Measurements from ENCODE around the gene SFXN5.

Gene SFXN5

GRCh38 chr2:72956050-72956395 is 115.5 kb downstream of the SFXN5 start:
- no peaks in the 10 kb centered on the region for H3K9me3 ChIP-seq (ENCODE audit: low read length)
- H4K20me1 ChIP-seq (ENCODE audit: insufficient read depth, low read length): no peaks in the 10 kb centered on the region
- H3K79me2 ChIP-seq (ENCODE audit: insufficient read depth, low read length): no peaks in the 10 kb centered on the region
- H3K4me3 ChIP-seq (ENCODE audit: low read depth, low read length, poor library complexity, severe bottlenecking): no peak overlapping the region
- H3K9ac ChIP-seq (ENCODE audit: low read length): no peak overlapping the region
- no peaks in the 10 kb centered on the region for H3K36me3 ChIP-seq (ENCODE audit: insufficient read depth, low read length)
- H3F3A ChIP-seq (ENCODE audit: insufficient read depth, low read length): no peaks in the 10 kb centered on the region
- no peaks in the 10 kb centered on the region for H3K9me2 ChIP-seq (ENCODE audit: low read depth, low read length)
- H3K27ac ChIP-seq (ENCODE audit: low read depth, low read length, poor library complexity, severe bottlenecking): no peak overlapping the region
- H3K27me3 ChIP-seq (ENCODE audit: insufficient read depth, low read length): no peaks in the 10 kb centered on the region
- H3K4me1 ChIP-seq (ENCODE audit: insufficient read depth, low read length, severe bottlenecking): peaks cover 12% of the 10 kb centered on the region
- no peak for TF ChIP-seq EZH2 (IDR thresholded peaks at IDR 0.05; ENCODE audit: borderline replicate concordance, low read length)
- TF ChIP-seq, protein P1, sequence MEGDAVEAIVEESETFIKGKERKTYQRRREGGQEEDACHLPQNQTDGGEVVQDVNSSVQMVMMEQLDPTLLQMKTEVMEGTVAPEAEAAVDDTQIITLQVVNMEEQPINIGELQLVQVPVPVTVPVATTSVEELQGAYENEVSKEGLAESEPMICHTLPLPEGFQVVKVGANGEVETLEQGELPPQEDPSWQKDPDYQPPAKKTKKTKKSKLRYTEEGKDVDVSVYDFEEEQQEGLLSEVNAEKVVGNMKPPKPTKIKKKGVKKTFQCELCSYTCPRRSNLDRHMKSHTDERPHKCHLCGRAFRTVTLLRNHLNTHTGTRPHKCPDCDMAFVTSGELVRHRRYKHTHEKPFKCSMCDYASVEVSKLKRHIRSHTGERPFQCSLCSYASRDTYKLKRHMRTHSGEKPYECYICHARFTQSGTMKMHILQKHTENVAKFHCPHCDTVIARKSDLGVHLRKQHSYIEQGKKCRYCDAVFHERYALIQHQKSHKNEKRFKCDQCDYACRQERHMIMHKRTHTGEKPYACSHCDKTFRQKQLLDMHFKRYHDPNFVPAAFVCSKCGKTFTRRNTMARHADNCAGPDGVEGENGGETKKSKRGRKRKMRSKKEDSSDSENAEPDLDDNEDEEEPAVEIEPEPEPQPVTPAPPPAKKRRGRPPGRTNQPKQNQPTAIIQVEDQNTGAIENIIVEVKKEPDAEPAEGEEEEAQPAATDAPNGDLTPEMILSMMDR (IDR thresholded peaks at IDR 0.05; ENCODE audit: low read length): no peak
- H2AFZ ChIP-seq (ENCODE audit: low read length): no peak overlapping the region
- no peak overlapping the region for H3K4me2 ChIP-seq (ENCODE audit: low read length)

DNA sequence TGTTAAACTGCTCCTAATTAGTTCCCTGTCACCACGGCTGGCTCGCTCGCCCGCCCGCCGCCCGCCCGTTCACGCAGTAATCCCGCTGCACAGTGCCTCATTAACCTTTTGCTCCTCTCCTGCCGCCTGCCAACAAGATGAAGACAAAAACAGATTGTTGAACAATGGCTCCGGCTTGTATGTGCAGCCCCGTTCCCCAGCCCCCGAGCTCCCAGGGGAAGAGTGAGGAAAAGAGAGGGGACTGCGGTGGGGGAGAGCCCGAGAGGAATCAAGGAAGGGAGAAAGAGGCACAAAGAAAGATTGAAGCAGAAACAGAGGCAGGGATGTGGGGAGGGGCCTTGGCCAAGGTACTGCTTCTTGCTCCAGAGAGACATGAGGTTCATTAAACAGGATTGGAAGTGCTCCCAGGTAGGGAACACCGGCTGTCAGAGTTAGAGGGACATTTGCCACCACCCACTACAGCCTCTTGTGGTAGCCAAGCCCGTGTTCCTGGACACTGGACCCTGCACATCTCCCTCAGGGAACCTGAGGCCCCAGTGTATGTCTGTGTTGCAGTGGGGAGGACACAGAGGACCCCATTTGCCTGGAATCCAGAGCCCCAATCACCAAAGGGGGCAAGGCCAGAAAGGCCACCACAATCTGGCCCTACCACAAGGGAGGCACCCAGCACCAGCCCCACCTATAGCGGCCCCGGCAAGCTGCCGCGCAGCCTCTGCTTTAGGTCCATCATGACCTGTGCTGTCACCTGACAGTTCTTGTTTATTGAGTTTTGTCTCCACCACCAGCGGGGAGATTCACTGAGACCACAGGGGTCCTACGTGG is 116.1 kb downstream of the SFXN5 start:
- no peaks in the 10 kb centered on the region for H4K20me1 ChIP-seq (ENCODE audit: insufficient read depth, low read length)
- no peak overlapping the region for H2AFZ ChIP-seq (ENCODE audit: low read length)
- no peaks in the 10 kb centered on the region for H3K79me2 ChIP-seq (ENCODE audit: insufficient read depth, low read length)
- H3K9me3 ChIP-seq (ENCODE audit: low read length): no peaks in the 10 kb centered on the region
- H3K27me3 ChIP-seq (ENCODE audit: insufficient read depth, low read length): no peaks in the 10 kb centered on the region
- TF ChIP-seq EZH2 (IDR thresholded peaks at IDR 0.05; ENCODE audit: borderline replicate concordance, low read length): no peak
- TF ChIP-seq, protein P1 (IDR thresholded peaks at IDR 0.05; ENCODE audit: low read length): no peak
- no peak overlapping the region for H3K27ac ChIP-seq (ENCODE audit: low read depth, low read length, poor library complexity, severe bottlenecking)
- H3K9ac ChIP-seq (ENCODE audit: low read length): no peak overlapping the region
- H3K36me3 ChIP-seq (ENCODE audit: insufficient read depth, low read length): no peaks in the 10 kb centered on the region
- H3F3A ChIP-seq (ENCODE audit: insufficient read depth, low read length): no peaks in the 10 kb centered on the region
- peaks cover 12% of the 10 kb centered on the region for H3K4me1 ChIP-seq (ENCODE audit: insufficient read depth, low read length, severe bottlenecking)
- no peak overlapping the region for H3K4me3 ChIP-seq (ENCODE audit: low read depth, low read length, poor library complexity, severe bottlenecking)
- H3K4me2 ChIP-seq (ENCODE audit: low read length): no peak overlapping the region
- no peaks in the 10 kb centered on the region for H3K9me2 ChIP-seq (ENCODE audit: low read depth, low read length)

GRCh38 chr2:72954376-72955227 is 116.9 kb downstream of the SFXN5 start:
- H3K36me3 ChIP-seq (ENCODE audit: insufficient read depth, low read length): no peaks in the 10 kb centered on the region
- H2AFZ ChIP-seq (ENCODE audit: low read length): no peak overlapping the region
- TF ChIP-seq EZH2 (IDR thresholded peaks at IDR 0.05; ENCODE audit: borderline replicate concordance, low read length): no peak
- TF ChIP-seq, protein P1 (IDR thresholded peaks at IDR 0.05; ENCODE audit: low read length): no peak

More at GRCh38 chr2:72954376-72955227, 116.9 kb downstream of the SFXN5 start:
- Histone ChIP-seq H3K9me2 (ENCODE audit: low read depth, low read length) (no peaks in the 10 kb centered on the region), H3K79me2 (ENCODE audit: insufficient read depth, low read length) (no peaks in the 10 kb centered on the region), H3K4me1 (ENCODE audit: insufficient read depth, low read length, severe bottlenecking) (peaks cover 12% of the 10 kb centered on the region), H3K4me3 (ENCODE audit: low read depth, low read length, poor library complexity, severe bottlenecking) (no peak overlapping the region), H3F3A (ENCODE audit: insufficient read depth, low read length) (no peaks in the 10 kb centered on the region), H4K20me1 (ENCODE audit: insufficient read depth, low read length) (no peaks in the 10 kb centered on the region), H3K9ac (ENCODE audit: low read length) (no peak overlapping the region), H3K9me3 (ENCODE audit: low read length) (no peaks in the 10 kb centered on the region), H3K27ac (ENCODE audit: low read depth, low read length, poor library complexity, severe bottlenecking) (no peak overlapping the region), H3K4me2 (ENCODE audit: low read length) (no peak overlapping the region), H3K27me3 (ENCODE audit: insufficient read depth, low read length) (no peaks in the 10 kb centered on the region)
